Renal cortex interstitium (tissue), 11 donors: ENCODE measurements around the gene LYRM1. TPM values are rescaled to one million over a fixed set of nuclear protein-coding genes. Genes with fewer than 3 reads are reported as not detected.

Source experiments
- DNase-seq, 11 donors: peaks; one replicate each; pipeline ENCODE4 v3.0.0-alpha.2; 2013; ENCODE audit warnings: low read depth in 9 of 11, low spot score in 4 of 11; ENCODE audit errors: extremely low read depth in 1 of 11
- polyA plus RNA-seq, 3 donors: library from polyadenylated mRNA; unstranded; fragments of 120-200 nt; gene quantifications; one replicate each; pipeline ENCODE4 v1.2.1, GENCODE V29; 2013; ENCODE audit not compliant: insufficient read length in 3 of 3

LYRM1 gene
- polyA plus RNA-seq, 3 donors = 48.2 to 50.9 (median 48.2) TPM

DNA sequence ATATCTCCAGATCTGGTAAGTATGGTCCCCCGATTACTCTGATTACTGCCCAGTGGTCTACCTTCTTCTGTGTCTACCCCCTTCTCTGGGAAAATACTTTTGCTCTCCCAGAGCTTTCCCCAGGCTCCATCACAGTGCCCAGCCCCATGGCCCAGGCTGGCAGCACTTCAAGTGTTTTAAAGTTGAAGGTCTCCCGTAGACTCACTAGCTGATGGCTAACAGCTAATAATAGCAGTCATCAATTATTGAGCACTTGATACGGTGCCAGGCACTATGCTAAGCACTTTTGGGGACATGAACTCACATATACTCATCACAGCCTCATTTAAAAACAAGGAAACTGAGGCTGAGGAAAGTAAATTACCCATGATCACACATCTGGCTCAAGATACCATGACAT is 33.8 kb upstream of the LYRM1 start:
- DNase-seq = no peak

GRCh38 chr16:20867585-20867984 is 33.0 kb upstream of the LYRM1 start:
- no peak for DNase-seq

DNA sequence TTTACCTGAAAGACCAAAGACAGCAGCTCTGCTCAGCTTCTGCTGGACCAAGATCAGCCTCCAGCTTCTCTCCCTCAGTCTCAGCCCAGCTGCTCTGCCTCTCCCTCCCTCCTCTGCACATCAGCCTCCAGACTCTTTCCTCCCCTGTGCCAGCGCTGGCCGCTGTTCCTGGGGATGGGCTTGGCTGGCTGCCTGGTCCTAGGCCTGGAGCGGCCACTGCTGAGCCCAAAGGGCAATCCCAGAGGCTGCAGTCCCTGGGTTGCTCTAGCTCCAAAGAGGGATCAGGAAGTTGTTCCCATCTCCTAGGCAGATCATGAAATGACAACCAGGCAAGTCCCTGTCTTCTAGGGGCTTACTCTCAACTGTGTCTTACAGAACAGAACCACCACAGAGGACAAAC is 31.7 kb upstream of the LYRM1 start:
- DNase-seq = no peak

GRCh38 chr16:20870122-20870820 is 30.3 kb upstream of the LYRM1 start:
- no peak for DNase-seq

DNA sequence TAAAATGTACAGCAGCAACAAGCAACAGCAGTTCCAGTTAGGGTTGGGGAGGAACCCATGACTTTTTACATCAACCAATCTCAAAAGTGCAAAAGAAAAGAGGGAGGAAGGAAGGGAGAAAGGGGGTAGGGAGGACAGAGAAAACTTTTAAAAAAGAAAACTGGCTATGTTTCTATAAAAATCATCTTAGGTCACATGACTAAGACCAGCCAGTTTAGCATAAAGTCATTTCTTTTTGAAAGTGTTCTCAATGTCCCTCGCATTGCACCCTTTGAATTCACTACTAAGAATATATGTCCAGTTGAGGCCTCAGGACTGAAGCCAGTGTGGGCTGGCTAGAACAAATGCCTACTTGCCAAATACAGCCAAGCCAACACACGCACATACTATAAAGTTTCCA is 29.3 kb upstream of the LYRM1 start:
- DNase-seq = no peak

DNA sequence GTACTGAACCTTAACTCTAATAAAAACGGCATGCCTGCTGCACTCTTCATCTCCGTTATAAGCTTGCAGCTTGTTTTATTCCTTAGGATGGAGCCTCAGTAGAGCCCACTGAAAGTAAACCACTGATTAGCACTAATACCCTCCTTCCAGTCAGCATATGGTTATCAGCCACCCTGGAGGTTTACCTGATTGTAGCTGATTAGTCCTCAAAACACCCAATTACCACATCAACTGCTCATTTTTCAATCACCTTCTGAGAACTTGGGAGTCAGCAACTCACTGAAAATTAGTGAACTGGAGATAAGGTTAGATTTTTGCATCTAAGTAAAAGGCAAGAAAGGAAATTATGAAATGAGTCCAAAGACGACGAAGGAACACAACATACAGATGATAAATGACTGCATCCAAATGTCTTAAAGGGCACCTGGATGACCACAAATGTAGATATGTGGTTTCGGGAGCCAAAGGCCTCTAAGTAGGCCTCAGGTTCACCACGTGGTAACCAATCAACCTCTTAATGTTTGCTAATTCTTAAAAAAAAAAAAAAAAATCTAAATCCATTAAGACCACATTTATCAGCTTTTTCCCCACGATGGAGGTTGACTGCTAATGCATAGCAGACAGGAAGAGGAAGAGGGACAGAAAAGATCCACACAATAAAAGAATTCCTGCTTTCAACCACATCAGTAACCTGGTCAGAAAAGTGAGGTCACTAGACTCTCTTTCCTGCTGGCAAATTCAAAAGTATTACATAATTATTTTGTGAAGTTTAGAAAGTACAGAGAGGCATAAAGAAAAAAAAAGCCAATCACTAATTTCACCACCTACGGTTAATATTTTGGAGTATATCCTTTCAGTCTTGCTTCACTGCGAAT is 28.4 kb upstream of the LYRM1 start:
- DNase-seq = no peak

GRCh38 chr16:20873331-20873730 is 27.2 kb upstream of the LYRM1 start:
- DNase-seq = no peak

- no peak for DNase-seq
Observed at GRCh38 chr16:20874088-20874581, 26.4 kb upstream of the LYRM1 start.

GRCh38 chr16:20875355-20875650 is 25.3 kb upstream of the LYRM1 start:
- DNase-seq = no peak

DNA sequence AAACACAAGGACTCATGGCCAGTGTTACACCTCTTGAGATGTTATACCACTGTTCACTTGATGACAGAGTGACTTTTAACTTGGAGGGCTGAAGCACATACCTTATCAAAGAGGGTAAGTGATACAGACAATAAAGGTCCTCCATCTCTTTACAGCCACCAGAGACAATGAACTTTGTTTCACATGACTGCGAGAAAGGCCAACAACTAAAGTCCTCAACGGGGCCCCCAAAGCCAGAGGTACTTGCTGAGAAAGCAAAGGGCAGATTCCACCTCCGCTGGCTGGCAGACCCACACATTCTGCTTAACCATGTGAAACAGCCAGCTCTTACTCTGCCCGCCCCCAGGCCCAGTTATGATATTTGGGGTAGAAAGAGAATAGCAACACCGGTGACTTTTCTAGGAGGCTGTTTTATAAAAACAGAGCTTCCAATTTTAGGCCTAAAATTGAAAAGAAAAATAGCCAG is 21.9 kb upstream of the LYRM1 start:
- peak in 2 of 11 donors; percentile 13 to 30 for DNase-seq

- DNase-seq = no peak
Observed at GRCh38 chr16:20879175-20880040, 21.2 kb upstream of the LYRM1 start.

DNA sequence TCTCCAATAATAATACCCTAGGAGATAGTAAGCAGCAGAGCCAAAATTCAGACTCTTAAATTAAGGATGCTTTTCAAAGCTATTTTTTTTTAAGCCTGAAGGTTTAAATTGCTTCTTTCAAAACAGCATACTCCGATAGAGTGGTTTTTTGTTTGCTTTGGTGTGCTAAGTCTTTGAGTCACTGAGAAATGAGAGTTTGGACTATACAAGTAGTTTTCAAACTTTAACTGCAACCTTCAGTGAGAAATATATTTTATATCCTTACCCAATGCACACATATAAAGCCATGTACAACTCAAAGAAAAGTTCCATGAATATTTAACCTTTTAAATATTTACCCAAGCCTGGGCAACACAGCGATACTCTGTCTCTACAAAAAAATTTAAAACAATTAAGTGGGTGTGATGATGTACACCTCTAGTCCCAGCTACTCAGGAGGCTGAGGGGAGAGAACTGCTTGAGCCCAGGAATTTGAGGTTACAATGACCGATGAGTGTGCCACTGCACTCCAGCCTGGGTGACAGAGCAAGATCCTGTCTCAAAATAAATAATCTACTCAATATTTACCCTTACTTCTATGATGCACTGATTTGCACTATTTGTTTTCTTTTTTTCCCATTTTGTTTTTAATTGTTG is 19.6 kb upstream of the LYRM1 start:
- DNase-seq = no peak

DNA sequence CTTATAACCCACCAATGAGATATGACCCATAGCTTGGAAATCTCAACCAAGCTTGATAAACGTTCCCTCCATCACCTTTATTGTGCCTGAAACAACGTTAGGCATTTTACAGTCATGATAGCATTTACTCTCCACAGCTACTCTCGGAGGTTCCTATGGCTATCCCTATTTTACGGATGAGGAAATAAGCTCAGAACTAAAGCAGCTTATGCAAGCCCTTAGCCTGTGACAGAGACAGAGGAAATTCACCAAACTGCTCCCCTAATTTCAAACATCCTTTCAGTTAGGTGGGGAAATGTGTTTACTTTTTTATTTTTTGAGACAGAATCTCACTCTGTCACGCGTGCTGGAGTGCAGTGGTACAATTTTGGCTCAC is 19.1 kb upstream of the LYRM1 start:
- DNase-seq = no peak

DNA sequence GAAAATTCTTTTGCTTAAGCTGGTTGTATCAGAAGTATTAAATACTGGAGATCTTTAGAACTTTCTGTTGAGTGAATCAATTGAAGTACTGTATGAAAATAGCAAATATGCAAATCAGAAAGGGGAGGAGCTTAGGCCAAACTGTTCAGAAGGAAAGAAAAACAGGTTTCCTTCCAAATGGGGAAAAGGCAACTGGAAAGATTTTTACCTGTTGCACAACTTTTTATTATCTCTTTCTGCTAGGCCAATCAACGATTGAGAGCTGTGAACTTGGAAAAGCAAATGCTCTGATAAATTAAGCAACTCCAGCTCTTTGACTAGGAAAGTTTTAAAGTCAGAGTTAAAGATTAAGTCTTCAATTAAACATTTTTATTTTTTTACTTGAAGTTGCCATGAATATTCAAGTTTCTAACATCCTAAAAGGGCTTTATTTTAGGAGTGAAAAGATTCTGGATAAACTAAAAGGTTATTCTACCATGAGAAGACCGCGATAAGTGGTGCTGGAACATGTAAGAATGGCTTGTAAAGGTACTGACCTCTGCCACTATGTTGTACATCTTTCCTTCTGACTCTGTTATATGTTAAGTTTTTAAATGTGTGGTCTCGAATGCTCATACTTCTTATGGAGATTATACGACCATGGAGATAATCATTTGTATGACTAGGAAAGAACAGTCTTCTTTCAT is 16.9 kb upstream of the LYRM1 start:
- no peak for DNase-seq

DNA sequence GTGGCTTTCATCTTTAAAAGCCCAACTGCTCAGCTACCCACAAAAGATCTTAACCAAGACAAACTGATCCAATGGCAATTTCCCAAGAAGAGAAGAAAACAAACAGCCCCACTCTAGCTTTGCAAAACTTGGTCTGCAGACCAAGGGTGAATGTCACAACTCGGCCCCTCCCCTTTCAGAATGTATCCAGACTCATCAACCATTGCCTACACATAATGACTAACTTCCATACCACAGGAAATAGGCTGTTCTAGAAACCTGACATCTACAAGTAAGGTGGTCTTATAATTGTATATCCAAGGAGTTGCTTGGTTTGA is 16.4 kb upstream of the LYRM1 start:
- DNase-seq = no peak

DNA sequence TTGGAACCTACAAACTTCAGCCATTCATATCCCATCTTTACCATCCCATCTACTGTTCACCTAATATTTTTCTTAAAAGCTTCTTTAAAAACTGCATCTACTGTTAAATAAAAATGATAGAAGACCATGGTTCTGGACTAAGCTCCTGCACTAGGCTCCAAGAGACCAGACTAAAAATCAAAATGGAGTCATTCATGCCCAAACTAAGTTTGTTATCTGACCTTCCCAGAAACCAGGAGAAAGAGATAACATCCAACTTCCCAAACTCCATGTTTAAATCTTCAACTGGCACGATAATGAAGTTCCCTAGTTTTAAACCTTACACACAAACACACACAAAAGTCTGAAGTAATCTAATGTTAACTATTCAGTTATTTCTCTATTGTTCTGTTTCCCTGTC is 14.3 kb upstream of the LYRM1 start:
- no peak for DNase-seq

GRCh38 chr16:20887207-20887606 is 13.4 kb upstream of the LYRM1 start:
- no peak for DNase-seq

DNA sequence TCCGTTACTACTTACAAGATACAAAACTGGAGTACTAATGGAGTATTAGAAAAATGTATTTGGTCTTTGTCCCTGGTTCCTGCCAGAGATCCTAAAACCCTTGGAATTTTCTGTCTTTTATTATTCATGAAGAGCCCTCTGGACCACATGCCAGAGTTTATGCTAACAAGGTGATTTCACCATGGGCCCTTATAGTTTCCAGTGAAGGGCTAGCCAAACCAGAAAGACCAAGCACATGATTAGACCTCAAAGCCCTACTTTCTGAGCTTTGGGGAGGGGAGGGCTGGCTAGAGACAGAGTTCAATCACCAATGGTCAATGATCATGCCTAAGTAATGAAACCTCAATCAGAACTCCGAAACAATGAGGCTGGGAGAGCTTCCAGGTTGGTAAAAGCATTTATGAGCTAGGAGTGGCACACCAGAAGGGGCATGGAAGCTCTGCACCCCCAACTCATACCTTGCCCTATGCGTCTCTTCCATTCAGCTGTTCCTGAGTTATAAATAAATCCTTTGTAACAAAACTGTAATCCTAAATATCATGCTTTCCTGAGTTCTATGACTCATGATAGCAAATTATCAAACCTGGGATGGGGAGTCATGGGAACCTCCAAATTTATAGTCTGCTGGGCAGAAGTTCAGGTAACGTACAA is 10.8 kb upstream of the LYRM1 start:
- no peak for DNase-seq
